HG03045 (cell line): ENCODE measurements around the gene DYNLT4.
"Not testable (repeated sequence)": the region's sequence is repeated elsewhere in the genome, so short reads cannot be mapped to it uniquely, and the experiment has no call there.

Source experiments
- ATAC-seq: cut with Tn5 transposase; IDR thresholded peaks from one replicate; pipeline ENCODE4 v1.9.1; 2021; ENCODE audit warnings: mild to moderate bottlenecking, moderate library complexity; ENCODE audit not compliant: unreplicated experiment

DYNLT4 gene

DNA sequence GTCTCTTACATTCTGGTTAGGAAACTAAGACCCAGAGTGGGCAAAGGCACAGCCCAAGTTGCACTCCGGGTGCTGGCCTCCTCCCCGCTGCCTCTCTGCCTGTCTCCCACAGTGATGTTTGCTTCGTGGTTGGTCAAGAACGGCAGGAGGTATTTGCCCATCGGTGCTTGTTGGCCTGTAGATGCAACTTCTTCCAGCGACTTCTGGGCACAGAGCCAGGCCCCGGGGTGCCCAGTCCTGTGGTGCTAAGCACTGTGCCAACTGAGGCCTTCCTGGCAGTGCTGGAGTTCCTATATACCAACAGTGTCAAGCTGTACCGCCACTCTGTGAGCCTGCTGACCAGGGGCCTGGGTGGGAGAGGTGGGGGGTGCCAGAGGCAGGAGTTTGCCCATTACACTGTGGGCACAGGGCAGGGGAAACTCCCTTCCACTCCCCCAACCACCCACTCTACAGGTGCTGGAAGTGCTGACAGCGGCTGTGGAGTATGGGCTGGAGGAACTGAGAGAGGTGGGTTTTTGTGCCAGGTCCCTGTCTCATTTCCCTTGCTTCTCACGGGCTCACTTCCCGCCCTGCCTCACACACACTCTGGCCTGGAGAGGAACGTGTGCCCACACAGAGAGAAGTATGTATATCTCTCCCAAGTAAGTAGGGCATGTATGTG is 3.1 kb upstream of the DYNLT4 start:
- no peak for ATAC-seq

DNA sequence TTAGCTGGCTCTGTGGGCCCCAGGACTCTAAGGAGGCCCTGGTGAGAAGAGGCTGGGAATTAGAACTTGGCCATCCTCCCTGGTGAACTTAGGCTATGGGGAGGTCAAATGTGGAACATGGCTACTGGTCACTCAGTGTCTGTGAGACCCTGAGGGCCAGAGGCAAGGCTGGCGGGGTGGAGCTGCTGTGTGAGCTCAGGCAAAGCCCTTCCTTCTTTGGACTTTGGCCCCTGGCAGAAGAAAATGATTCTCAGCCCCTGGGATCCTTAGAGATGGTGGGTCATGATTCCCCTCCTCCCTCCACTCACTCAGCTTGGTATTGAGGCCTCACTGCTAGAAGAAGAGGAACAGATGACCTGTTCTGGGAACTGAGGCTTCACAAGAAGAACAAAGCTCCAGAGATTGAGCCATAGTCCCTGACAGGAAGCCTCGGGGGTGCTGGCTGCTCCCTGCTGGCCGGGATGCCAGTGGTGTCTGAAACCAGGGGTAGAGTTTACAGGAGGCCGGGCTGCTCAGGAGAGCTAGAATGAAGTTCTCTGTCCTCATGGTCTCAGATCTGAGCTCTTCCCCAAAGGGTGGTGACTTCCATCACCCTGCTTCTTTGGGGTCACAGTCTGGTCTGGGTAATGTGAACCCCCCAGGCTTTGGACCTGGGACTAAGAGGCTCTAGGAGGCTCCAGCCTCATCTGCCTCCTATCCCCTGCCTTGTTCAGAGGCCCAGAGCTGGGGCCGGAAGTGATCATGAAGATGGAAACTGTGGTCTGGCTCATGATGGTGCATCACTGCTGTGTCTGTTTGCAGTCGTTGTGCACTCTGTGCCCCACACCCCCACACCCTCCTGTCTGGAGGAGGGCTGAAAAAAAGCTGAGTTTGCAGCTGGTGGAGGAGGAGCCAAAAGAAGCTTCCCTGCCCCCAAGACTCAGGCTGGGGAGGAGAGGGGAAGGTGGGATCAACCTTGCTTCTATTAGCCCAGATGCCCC is 2.1 kb upstream of the DYNLT4 start:
- peak; percentile 30 for ATAC-seq

DNA sequence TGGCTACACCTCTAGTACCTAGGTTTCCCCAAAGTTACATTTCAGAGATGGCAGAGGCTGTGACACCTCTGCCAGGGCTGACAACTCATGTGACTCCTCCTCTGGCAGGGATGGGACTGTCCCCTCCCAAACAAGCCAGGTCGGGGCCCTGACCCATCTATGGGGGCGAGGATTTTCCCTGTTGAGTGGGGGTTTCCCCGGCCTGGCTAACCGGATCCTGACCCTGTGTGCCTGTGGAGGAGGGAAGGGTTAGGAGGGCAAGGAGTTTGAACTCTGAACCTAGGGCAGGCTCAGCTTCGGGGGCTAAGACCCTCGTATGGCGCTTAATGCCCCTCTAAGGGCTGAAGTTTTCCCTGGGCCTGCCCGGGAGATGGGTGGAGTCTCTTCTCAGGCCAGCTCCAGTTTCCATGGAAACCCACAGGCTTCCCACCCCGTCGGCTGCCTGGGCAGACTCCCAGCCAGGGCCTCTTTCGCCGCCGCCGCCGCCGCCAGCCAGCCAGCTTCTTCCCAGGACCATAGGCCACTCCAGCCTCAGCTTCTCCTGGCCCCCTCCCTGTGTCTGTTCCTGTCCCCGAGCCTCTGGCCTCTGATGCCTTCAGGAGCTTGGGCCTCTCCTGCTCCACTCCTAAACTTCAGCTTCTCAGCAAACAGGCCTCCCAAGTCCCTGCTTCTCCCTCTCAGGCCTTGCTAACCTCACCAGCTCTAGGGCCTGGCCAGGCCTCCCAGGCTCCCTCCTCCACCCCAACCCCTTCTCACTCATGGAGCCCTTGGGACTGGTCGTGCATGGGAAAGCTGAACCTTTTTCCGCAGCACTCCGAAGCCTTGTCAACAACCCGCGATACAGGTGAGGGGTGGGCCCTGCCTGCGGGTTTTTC is 1.1 kb upstream of the DYNLT4 start, which contains the start of gene BTBD19:
Gene BTBD19 (plus strand): TSS at position 461 of the 875 bp plus-strand sequence. CDS start 298 bp downstream, at position 759.
- ATAC-seq: peak; percentile 33

DNA sequence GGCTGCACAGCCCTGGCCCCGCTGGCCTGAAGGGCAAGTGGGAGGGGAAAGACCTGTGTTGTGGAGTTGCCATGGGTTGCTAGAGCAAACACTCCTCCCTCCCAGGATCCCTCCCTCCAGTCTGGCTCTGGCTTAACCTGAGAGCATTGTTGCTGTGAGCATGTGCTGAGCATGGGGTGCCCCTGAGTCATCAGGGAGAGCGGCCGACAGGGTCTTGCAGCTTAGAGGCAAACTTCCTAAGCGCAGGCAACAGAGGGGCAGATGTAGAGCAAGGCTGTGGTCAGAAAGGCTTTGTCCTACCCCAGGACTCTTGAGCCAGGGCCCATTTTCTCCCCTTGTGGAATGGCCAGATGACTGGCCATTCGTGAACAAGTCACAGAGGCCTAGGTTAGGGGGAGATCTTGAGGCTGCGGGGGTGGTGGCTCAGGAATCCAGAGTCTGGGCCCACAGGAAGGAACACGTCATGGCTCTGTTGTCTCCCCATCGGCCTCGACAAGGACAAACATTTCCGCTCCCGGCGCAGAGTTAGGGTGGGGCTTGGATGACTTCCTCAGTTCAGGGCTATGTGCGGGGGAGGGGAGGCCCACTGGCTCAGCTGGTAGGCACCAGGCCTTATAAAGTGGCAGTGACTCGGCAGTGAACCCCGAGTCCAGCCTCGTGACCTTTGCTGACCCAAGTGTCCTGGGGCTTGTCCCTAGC is 362 bp upstream of the DYNLT4 start:
- ATAC-seq: peak; percentile 36

DNA sequence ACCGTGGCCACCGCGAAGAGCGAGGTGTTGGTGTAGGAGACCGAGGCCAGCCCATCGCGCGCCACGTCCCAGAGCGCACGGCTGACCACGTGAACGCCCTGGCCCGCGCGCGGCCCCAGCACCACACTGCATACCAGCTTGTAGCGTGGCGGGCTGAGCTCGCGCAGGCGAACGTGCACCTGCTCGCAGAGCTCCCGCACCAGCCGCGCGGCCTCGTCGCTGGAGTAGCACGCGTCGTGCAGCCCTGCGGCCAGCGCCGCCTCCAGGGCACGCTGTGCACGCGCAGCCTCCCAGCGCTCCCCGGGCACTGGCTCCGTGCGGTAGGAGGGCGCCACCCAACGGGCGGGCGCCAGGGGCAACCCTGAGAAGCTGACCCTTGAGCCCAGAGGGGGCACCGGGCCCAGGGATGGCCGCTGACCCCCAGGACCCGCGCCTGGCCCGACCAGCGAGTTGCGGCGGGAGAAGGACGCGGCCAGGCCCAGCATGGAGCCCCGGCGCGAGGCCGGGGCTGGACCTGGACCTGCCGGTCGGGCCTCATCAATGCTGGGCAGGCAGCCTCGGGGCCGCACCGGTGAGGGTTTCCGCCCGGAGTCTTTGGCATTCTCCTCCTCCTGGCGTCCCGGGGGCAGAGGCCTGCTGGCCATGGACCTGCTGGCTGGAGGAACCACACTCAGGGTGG is 987 bp downstream of the DYNLT4 start:
- no peak for ATAC-seq

DNA sequence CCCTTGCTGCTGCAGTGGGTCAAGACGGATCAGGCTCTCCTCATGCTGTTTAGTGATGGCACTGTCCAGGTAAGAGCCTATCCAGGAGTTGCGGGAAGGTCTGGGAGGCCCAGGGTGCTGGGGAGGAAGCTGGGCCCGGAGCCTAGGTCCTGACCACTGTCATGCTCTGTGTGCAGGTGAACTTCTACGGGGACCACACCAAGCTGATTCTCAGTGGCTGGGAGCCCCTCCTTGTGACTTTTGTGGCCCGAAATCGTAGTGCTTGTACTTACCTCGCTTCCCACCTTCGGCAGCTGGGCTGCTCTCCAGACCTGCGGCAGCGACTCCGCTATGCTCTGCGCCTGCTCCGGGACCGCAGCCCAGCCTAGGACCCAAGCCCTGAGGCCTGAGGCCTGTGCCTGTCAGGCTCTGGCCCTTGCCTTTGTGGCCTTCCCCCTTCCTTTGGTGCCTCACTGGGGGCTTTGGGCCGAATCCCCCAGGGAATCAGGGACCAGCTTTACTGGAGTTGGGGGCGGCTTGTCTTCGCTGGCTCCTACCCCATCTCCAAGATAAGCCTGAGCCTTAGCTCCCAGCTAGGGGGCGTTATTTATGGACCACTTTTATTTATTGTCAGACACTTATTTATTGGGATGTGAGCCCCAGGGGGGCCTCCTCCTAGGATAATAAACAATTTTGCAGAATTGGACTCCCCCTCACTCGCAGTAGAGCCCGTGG is 1.7 kb downstream of the DYNLT4 start:
- no peak for ATAC-seq

DNA sequence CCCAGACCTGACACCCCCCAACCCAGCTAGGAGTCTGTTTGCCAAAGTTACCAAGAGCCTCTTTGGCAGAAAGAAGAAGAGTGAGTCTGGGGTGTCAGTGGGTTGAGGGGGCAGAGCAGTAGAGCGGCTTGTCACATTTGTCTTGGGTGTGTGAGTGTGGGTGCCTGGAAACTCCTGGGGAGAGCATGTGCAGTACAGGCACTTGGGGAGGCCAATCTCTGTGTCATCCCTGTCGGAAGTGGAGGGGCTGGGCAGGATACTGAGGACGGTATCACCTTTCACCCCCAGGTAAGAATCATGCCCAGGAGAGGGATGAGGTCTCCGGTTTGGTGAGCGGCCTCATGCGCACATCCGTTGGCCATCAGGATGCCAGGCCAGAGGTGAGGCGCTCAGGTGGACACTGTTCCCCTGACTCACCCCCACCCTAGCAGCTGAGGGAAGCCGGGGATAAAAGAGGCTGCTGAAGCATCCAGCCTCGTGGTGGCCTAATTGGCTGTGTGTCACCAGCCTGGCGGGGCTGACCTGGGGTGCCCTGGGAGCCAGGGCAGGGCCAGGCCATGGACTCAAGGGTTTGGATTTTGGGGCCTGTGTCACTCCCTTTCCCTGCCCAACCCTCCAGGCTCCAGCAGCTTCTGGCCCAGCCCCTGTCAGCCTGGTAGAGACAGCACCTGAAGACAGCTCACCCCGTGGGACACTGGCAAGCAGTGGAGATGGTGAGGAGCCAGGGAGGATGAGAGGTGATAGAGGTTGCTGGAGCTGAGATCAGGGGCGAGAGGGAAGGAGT is 3.6 kb downstream of the DYNLT4 start:
- no peak for ATAC-seq

DNA sequence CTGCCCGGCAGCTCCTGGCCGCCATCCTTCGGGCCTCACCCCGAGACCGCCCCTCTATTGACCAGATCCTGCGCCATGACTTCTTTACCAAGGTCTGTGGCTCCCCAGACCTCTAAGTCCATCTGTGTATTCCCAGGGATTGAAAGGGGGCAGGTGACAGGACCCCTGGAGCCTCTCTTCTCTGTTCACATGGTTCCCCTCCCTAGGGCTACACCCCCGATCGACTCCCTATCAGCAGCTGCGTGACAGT is 4.2 kb downstream of the DYNLT4 start:
- no peak for ATAC-seq

DNA sequence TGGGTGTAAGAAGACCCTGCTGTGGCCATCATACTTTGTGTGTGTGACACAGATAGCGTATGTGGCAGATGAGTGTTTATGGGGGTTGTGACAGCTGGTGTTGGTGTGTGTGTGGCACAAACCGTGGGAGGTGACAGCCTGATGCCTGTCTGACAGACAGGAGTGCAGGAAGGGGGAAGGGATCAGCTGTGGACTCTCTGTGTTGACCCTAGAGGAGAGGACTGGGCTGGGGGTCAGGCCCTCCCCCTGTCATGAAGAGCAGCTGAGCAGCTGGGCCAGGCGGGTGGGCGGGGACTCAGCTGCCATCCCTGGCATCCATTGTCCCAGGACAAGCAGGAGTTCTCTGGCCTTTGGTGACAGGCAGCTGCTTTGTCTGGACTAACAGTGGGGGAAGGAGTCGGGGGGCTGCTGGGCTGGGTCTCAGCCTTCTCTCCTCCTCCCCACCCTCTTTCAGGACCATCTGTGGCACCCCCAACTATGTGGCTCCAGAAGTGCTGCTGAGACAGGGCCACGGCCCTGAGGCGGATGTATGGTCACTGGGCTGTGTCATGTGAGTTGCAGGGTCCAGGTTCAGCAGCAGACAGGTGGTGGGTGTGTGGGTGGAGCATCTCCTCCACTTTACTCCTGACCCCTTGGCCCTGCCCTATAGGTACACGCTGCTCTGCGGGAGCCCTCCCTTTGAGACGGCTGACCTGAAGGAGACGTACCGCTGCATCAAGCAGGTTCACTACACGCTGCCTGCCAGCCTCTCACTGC is 4.7 kb downstream of the DYNLT4 start:
- ATAC-seq: no peak

DNA sequence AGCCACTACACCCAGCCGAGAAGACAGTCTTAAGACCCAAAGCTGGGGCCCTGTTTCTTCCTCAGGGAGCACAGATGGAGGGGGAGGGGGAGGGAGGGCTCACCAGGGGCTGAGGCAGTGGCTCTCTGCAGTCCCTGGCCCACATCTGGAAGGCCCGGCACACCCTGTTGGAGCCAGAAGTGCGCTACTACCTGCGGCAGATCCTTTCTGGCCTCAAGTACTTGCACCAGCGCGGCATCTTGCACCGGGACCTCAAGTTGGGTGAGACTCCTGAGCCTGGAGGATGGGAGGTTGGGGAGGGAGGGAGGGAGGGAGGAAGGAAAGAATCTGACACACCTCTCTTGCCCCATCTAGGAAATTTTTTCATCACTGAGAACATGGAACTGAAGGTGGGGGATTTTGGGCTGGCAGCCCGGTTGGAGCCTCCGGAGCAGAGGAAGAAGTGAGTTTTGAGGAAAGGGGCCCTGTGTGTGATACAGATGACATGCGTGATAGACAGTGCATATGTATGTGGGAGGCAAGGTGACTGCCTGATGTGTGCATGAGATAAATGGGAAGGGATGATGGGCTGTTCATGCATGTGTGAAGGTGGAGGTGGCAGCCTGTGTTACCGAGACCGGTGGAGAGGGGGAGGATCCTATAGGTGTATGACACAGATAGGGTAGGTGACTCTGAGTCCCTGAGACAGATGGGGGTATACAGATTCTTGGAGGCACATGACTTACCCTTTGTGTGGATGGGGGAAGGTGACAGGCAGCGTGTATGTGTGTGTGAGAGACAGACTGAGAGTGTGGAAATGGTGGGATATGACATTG is 5.5 kb downstream of the DYNLT4 start:
- ATAC-seq: no peak

DNA sequence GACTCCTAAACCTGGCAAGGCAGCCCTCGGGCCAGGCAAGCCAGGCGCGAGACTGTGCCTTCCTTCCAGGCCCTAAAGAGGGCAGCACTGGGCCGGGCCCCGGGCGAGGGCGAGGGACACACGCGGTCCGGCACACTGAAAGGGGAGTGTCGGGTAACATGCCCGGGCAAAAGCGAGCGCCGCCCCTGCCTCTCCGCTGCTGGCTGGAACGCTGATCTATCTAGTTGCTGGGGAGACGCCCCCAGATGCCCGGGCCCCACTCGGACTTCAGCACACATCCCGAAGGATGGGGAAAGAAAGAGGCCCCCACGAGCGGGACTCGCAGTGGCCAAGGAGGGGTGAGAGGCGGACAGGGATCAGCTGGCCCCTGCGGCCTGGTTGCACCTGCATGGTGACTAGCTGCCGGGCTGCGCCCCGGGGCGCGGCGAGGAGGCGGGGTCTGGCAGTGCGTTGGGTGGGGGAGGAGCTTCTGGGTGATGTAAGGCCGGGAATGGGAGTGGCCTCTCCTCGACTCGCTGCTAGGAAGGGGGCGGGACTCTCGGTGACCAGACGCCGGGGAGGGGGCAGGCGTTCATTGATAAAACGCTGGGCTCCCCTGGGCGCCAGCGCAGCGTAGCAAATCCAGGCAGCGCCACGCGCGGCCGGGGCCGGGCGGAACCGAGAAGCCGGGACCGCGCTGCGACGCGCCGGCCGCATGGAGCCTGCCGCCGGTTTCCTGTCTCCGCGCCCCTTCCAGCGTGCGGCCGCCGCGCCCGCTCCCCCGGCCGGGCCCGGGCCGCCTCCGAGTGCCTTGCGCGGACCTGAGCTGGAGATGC is 7.2 kb downstream of the DYNLT4 start, which contains the start of gene PLK3:
Gene PLK3 (plus strand): TSS at position 608 of the 815 bp plus-strand sequence. CDS start 87 bp downstream, at position 695.
- ATAC-seq: peak; percentile 75

DNA sequence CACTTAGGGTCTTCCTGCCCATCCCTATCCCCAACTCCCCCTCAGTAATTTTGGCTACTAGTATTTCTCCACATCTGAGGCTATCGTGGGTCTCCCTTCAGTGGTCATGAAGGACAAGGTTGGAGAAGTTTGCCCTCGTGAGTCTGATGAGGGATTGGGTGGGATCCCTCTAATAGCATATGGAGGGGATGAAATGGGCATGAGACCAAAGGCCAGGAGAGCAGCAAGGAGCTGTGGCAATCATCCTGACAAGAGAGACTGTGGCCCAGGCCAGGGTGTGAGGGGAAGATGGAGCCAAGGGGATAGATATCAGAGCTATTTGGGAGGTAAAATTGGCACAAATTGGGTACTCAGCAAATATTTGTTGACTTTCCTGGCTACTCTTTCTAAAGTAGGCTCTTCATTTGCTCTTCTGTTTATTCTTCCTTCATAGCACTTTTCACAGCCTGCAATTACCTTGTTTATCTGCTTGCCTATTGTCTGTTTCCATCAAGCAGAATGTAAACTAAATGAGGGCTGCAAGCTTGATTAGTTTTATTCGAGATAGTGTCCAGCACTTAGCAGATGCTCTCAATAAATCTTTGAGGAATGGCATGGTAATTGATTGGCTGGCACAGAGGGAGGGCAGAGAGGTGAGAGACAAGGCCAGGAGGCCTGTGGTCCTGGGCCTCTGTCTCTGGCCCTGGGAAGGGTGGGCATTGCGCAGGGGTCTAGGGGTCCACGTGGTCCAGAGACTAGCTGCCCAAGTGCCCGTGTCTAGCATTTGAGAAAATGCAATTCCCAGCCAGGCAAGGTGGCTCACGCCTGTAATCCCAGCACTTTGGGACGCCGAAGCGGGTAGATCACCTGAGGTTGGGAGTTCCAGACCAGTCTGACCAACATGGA is 8.4 kb downstream of the DYNLT4 start:
- no peak for ATAC-seq

DNA sequence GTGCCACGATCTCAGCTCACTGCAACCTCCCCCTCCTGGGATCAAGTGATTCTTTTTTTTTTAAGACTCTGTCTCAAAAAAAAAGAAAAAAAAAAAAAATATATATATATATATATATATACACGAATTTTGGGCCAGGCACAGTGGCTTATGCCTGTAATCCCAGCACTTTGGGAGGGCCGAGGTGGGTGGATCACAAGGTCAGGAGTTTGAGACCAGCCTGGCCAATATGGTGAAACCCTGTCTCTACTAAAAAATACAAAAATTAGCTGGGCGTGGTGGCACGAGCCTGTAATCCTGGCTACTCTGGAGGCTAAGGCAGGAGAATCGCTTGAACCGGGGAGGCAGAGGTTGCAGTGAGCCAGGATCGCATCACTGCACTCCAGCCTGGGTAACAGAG is 9.3 kb downstream of the DYNLT4 start:
- not testable (repeated sequence) for ATAC-seq

DNA sequence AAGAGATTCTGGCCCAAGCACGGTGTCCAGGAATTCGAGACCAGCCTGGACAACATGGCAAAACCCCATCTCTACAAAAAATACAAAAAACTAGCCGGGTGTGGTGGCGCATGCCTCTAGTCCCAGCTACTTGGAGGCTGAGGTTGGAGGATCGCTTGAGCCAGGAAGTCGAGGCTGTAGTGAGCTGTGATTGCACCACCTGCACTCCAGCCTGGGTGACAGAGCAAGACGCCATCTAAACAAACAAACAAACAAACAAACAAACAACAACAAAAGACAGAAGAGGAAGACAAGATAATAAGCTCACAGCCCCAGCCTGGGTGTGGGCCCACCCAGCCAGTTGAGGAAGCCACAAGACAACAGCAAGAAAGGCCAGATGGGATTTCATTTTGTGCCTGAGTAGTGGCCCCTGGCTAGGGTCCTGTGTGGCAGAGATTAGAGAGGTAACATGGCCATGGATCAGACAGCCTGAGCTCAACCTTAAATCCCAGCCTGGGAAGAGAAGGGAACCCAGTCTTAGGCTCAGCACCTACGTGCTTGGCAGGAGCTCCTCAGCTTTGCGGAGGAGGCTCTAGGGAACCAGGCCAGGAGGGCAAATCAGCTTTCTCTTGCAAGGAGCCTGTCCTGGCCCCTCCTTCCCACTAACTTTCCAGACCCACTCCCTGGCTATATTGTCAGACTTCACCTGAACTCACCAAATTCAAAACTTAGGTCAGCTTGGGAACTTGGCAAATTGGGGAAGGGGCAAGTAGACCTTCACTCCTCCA is 14.2 kb downstream of the DYNLT4 start:
- ATAC-seq: no peak
